Anterior cingulate cortex (tissue), 58 donors: ENCODE measurements around the gene POLL.
"Not testable (repeated sequence)": the region's sequence is repeated elsewhere in the genome, so short reads cannot be mapped to it uniquely, and the experiment has no call there.

Source experiments
- DNase-seq, 58 donors: peaks; one replicate each; lab custom pipeline; 2025; lab: John Stamatoyannopoulos, UW

Gene POLL

GRCh38 chr10:101587725-101588653 lies at the start of gene POLL, which contains the start of gene DPCD:
Gene POLL, minus strand, starts transcription at chr10:101588257. Its CDS starts 897 bp downstream, at chr10:101587360.
Gene DPCD, plus strand, starts transcription at chr10:101588321. Its CDS starts 16 bp downstream, at chr10:101588337.
- DNase-seq, result peak; percentile 51 to 97 (median 90)

GRCh38 chr10:101633510-101633909 lies 45.5 kb upstream of the POLL start:
- DNase-seq, result not testable (repeated sequence)

- DNase-seq, result no peak
These were observed 43.9 kb upstream of the POLL start for GRCh38 chr10:101631821-101632475.

- no peak for DNase-seq
These were observed 42.5 kb upstream of the POLL start for GRCh38 chr10:101630633-101630920.

- peak in 40 of 58 donors; percentile 5 to 71 (median 44) for DNase-seq
These were observed 42.0 kb upstream of the POLL start for GRCh38 chr10:101629837-101630632.

- no peak for DNase-seq
These were observed 37.9 kb upstream of the POLL start for GRCh38 chr10:101625821-101626412.

- no peak for DNase-seq
These were observed 36.6 kb upstream of the POLL start for GRCh38 chr10:101624526-101625102.

- no peak for DNase-seq
These were observed 35.5 kb upstream of the POLL start for GRCh38 chr10:101623528-101623927.

- DNase-seq, result no peak
These were observed 31.9 kb upstream of the POLL start for GRCh38 chr10:101619983-101620382.

- DNase-seq, result no peak
These were observed 30.8 kb upstream of the POLL start for GRCh38 chr10:101618871-101619270.

- no peak for DNase-seq
These were observed 29.9 kb upstream of the POLL start for GRCh38 chr10:101617824-101618568.

GRCh38 chr10:101617102-101617823 lies 29.2 kb upstream of the POLL start:
- DNase-seq, result no peak

GRCh38 chr10:101616415-101617101 lies 28.5 kb upstream of the POLL start:
- DNase-seq, result no peak

GRCh38 chr10:101615525-101616116 lies 27.6 kb upstream of the POLL start:
- peak in 1 of 58 donors; percentile 15 for DNase-seq

GRCh38 chr10:101614663-101615524 lies 26.8 kb upstream of the POLL start:
- peak in 3 of 58 donors; percentile 13 to 22 (median 14) for DNase-seq

GRCh38 chr10:101613646-101614045 lies 25.6 kb upstream of the POLL start:
- DNase-seq, result no peak

GRCh38 chr10:101612872-101613271 lies 24.8 kb upstream of the POLL start:
- DNase-seq, result peak in 1 of 58 donors; percentile 17
